Thyroid gland (tissue), 4 donors: ENCODE results near the gene THSD7A.

Experiments
- CTCF ChIP-seq, 6 experiments: fragments of 200-600 bp in 3 of 6; fragments of 450-650 bp in 3 of 6; sonication (generic) in 3 of 6; IDR thresholded peaks; one replicate each; pipeline ENCODE4 v1.5.1; 2016 to 2019; ENCODE audit warnings: antibody characterized with exemption in 6 of 6, mild to moderate bottlenecking in 2 of 6, inconsistent platforms in 1 of 6, moderate library complexity in 1 of 6
- POLR2A ChIP-seq, 2 donors: fragments of 450-650 bp; IDR thresholded peaks; one replicate each; pipeline ENCODE4 v1.6.1; 2017; ENCODE audit warnings: antibody characterized with exemption in 2 of 2, mild to moderate bottlenecking in 2 of 2, moderate library complexity in 1 of 2

- TF ChIP-seq CTCF (IDR thresholded peaks at IDR 0.05) (no peak), POLR2A (IDR thresholded peaks at IDR 0.05) (no peak)
These were observed 427.6 kb downstream of the THSD7A start for GRCh38 chr7:11404355-11404754.
